Endothelial cell of umbilical vein (primary cell): ENCODE measurements around the gene LPCAT3. TPM values are rescaled to one million over a fixed set of nuclear protein-coding genes. Genes with fewer than 3 reads are reported as not detected.

Source experiments
- BruUV-seq: library from RNA; stranded (reverse); fragments of 400-500 nt; replicated peaks from 2 replicates; lab custom pipeline; 2021; lab: Mats Ljungman, UMichigan
- CTCF ChIA-PET: fragments of 300-600, 350-600 bp; sonication (Branson Sonifier 250); formaldehyde crosslinking; loops from one replicate; lab custom pipeline; 2021; ENCODE audit warnings: antibody characterized with exemption, inconsistent platforms; lab: Charles Lee
- POLR2A ChIA-PET: fragments of 300-600, 350-600 bp; sonication (Branson Sonifier 250); formaldehyde crosslinking; loops from one replicate; lab custom pipeline; 2021; ENCODE audit warnings: antibody characterized with exemption, inconsistent platforms; lab: Charles Lee
- DNase-seq: peaks from one replicate; pipeline ENCODE4 v3.0.0-alpha.2; 2011; ENCODE audit warnings: low read depth, low spot score
- FAIRE-seq: peaks from 2 replicates; lab custom pipeline; 2011; peaks lifted over from hg19 to GRCh38; lab: Jason Lieb, UNC
- H2AFZ ChIP-seq: 2 replicates; pipeline ENCODE4 v1.6.0; 2012; ENCODE audit warnings: low read depth, low read length, control low read depth, inconsistent platforms
- H3K27ac ChIP-seq: 2 replicates; pipeline ENCODE4 v1.5.1; 2011; ENCODE audit warnings: low read depth, mild to moderate bottlenecking, control low read depth, low read length, moderate library complexity; ENCODE audit not compliant: insufficient read depth
- H3K27me3 ChIP-seq, 2 experiments: 2 replicates each; pipeline versions ENCODE4 v1.6.0 to v1.6.1; 2011; ENCODE audit warnings: low read length in 2 of 2, mixed read lengths in 1 of 2; ENCODE audit not compliant: control insufficient read depth in 2 of 2, insufficient read depth in 2 of 2
- H3K36me3 ChIP-seq, 2 experiments: 2 replicates in 1 of 2; 3 replicates in 1 of 2; pipeline ENCODE4 v1.5.1; 2011; ENCODE audit warnings: low read length in 2 of 2, mild to moderate bottlenecking in 1 of 2, moderate library complexity in 1 of 2; ENCODE audit not compliant: control insufficient read depth in 2 of 2, insufficient read depth in 2 of 2; ENCODE audit errors: extremely low read depth in 1 of 2
- H3K4me1 ChIP-seq: 3 replicates; pipeline ENCODE4 v1.5.1; 2011; ENCODE audit warnings: mild to moderate bottlenecking, low read length; ENCODE audit not compliant: control insufficient read depth, insufficient read depth; ENCODE audit errors: extremely low read depth
- H3K4me2 ChIP-seq: 2 replicates; pipeline ENCODE4 v1.6.1; 2011; ENCODE audit warnings: low read length, control low read depth, mixed read lengths; ENCODE audit not compliant: insufficient read depth
- H3K4me3 ChIP-seq, 3 experiments: fragments of 200-600 bp in 1 of 3; sonication (generic), shearing (Covaris generic) in 1 of 3; replicated peaks in 1 of 3; 2 replicates each; pipeline ENCODE4 v1.5.1; 2011 to 2016; ENCODE audit warnings: control low read depth in 3 of 3, low read length in 3 of 3, mild to moderate bottlenecking in 2 of 3, inconsistent platforms in 1 of 3, low read depth in 1 of 3, moderate library complexity in 1 of 3; ENCODE audit not compliant: insufficient read depth in 1 of 3
- H3K79me2 ChIP-seq: 2 replicates; pipeline ENCODE4 v1.6.0; 2012; ENCODE audit warnings: low read length, inconsistent platforms; ENCODE audit not compliant: control insufficient read depth, insufficient read depth
- H3K9ac ChIP-seq: replicated peaks from 2 replicates; pipeline ENCODE3; 2011; ENCODE audit warnings: low read length, control low read depth; ENCODE audit not compliant: insufficient read depth; ENCODE audit errors: extremely low read depth
- H3K9me1 ChIP-seq: replicated peaks from 3 replicates; pipeline ENCODE4 v1.6.0; 2011; ENCODE audit warnings: mild to moderate bottlenecking, low read length; ENCODE audit not compliant: control insufficient read depth, insufficient read depth; ENCODE audit errors: extremely low read depth
- H3K9me3 ChIP-seq: replicated peaks from 2 replicates; pipeline ENCODE4 v1.5.1; 2012; ENCODE audit warnings: low read length, inconsistent platforms; ENCODE audit not compliant: control insufficient read depth, insufficient read depth
- H4K20me1 ChIP-seq: replicated peaks from 2 replicates; pipeline ENCODE3; 2011; ENCODE audit warnings: mild to moderate bottlenecking, low read length; ENCODE audit not compliant: control insufficient read depth, insufficient read depth; ENCODE audit errors: extremely low read depth
- CTCF ChIP-seq, 2 donors: IDR thresholded peaks; 1 replicate in 1 of 2; 2 replicates in 1 of 2; pipeline ENCODE4 v1.5.1; 2011; ENCODE audit warnings: low read length in 2 of 2, mild to moderate bottlenecking in 2 of 2, moderate library complexity in 2 of 2, control low read depth in 1 of 2, inconsistent platforms in 1 of 2, low read depth in 1 of 2; ENCODE audit not compliant: insufficient read depth in 1 of 2; ENCODE audit errors: extremely low read depth in 1 of 2
- EZH2 ChIP-seq: IDR thresholded peaks from 2 replicates; pipeline ENCODE4 v1.6.1; 2012; ENCODE audit warnings: borderline replicate concordance, low read depth, mild to moderate bottlenecking, moderate library complexity, low read length, inconsistent platforms; ENCODE audit not compliant: severe bottlenecking
- FOS ChIP-seq: IDR thresholded peaks from 2 replicates; pipeline ENCODE4 v1.6.1; 2011; ENCODE audit warnings: mild to moderate bottlenecking, low read length, moderate library complexity, borderline replicate concordance; ENCODE audit not compliant: insufficient read depth
- GATA2 ChIP-seq: IDR thresholded peaks from 2 replicates; pipeline ENCODE4 v1.7.0; 2011; ENCODE audit warnings: low read depth, mild to moderate bottlenecking, moderate library complexity, mixed read lengths, low read length; ENCODE audit not compliant: insufficient read length, insufficient read depth
- JUN ChIP-seq: IDR thresholded peaks from 2 replicates; pipeline ENCODE4 v1.6.1; 2011; ENCODE audit warnings: borderline replicate concordance, low read depth; ENCODE audit not compliant: insufficient read length, insufficient read depth
- MAX ChIP-seq: IDR thresholded peaks from 2 replicates; pipeline ENCODE4 v1.6.1; 2011; ENCODE audit not compliant: insufficient read depth, insufficient read length
- MYC ChIP-seq: IDR thresholded peaks from one replicate; pipeline ENCODE4 v1.6.1; 2011; ENCODE audit warnings: mild to moderate bottlenecking, low read depth, low read length
- POLR2A ChIP-seq: IDR thresholded peaks from 2 replicates; pipeline ENCODE4 v1.6.1; 2012; ENCODE audit warnings: low read depth, mild to moderate bottlenecking, control low read depth, low read length
- POLR2AphosphoS5 ChIP-seq: IDR thresholded peaks from 2 replicates; pipeline ENCODE4 v1.6.1; 2012; ENCODE audit warnings: low read depth, mild to moderate bottlenecking, control low read depth, low read length, moderate library complexity; ENCODE audit not compliant: insufficient read depth
- dilution Hi-C: fragments of 300-500 bp; cut with MboI; formaldehyde crosslinking; loops from one replicate; pipeline ENCODE4 v1.15.0; 2019; ENCODE audit warnings: low sequenced_read_pairs; ENCODE audit not compliant: extremely low pct_ligation_motif_present
- intact Hi-C: fragments of 100-400 bp; cut with micrococcal nuclease; formaldehyde crosslinking; loops from one replicate; pipeline ENCODE4 v1.10.0; 2022
- polyA plus RNA-seq, 4 experiments: library from polyadenylated mRNA; depleted of rRNA in 3 of 4; stranded (reverse) in 3 of 4; unstranded in 1 of 4; fragments of >200 nt; gene quantifications; 2 replicates each; pipeline versions ENCODE4 v1.2.1 to v1.2.3, GENCODE V29; 2011 to 2012; ENCODE audit warnings: missing spikeins in 1 of 4
- total RNA-seq: library from RNA; stranded (reverse); gene quantifications from 2 replicates; pipeline ENCODE4 v1.2.3, GENCODE V29; 2021

LPCAT3 gene
- total and polyA plus RNA-seq, 2 donors (not counting 3 experiments of a cell fraction or from before 2014, with no cell fraction given), result 29.5 to 36.0 TPM

GRCh38 chr12:7058850-7059395, 40.6 kb upstream of the LPCAT3 start:
- DNase-seq (no peak), FAIRE-seq (no peak)
- Histone ChIP-seq H3K9ac (no peak overlapping the region), H2AFZ (no peak overlapping the region), H3K4me1 (no peaks in the 10 kb centered on the region), H3K4me3 (no peak overlapping the region), H3K9me1 (no peaks in the 10 kb centered on the region), H3K27ac (no peak overlapping the region), H3K36me3 (no peaks in the 10 kb centered on the region), H4K20me1 (no peaks in the 10 kb centered on the region), H3K9me3 (no peaks in the 10 kb centered on the region), H3K4me2 (no peak overlapping the region), H3K27me3 (peaks cover 25 to 26% of the 10 kb centered on the region in 2 experiments), H3K79me2 (no peaks in the 10 kb centered on the region)
- CTCF ChIA-PET, result interaction anchor here (0.6 to 4.3 kb wide), 2 partner anchors 50 to 182 kb away, joined by 3 to 21 read pairs; partner anchors contain the start of gene C1RL
- dilution Hi-C loops (no loop called here), intact Hi-C loops (no loop called here)
- TF ChIP-seq MAX, result no peak
- no peak for TF ChIP-seq EZH2
- no peak for TF ChIP-seq MYC
- no peak for TF ChIP-seq CTCF (IDR thresholded peaks at IDR 0.05; ENCODE audit: extremely low read depth in 1 of 2, insufficient read depth in 1 of 2, low read depth in 1 of 2, low read length in 2 of 2)
- no peak for TF ChIP-seq POLR2AphosphoS5
- no peak for TF ChIP-seq POLR2A
- TF ChIP-seq FOS, result no peak
- TF ChIP-seq JUN, result no peak
- TF ChIP-seq GATA2, result no peak
- POLR2A ChIA-PET, result no interaction called here
- no TSS peak for BruUV-seq
